SH-SY5Y (cell line): ENCODE measurements around the gene NLRP9.

Source experiments
- GATA2 ChIP-seq: IDR thresholded peaks from 2 replicates; pipeline ENCODE4 v1.6.1; 2011; ENCODE audit warnings: mild to moderate bottlenecking, low read depth, low read length
- GATA3 ChIP-seq: IDR thresholded peaks from 2 replicates; pipeline ENCODE4 v1.6.1; 2011; ENCODE audit warnings: low read depth, mild to moderate bottlenecking, low read length, moderate library complexity

DNA sequence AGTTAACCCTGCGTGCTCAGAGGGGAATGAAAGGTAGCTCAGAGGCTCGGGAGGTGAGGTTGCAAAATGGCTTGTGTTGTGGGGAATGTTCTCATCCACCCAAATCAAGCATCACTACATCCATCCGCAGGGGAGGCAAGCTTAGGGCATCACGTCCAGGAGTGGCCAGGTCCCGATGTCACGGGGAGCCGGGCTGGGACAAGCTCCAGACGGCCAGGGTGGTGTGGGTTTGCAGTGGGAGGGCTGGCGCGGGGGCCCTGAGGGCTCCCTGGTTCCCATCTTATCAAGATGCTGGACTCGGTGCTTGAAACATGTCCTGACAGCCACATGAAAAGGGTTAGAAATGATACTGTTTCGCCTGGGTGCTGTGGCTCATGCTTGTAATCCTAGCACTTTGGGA is 37.4 kb downstream of the NLRP9 start:
- no peak for TF ChIP-seq GATA2
- no peak for TF ChIP-seq GATA3
